ENCODE results near the gene DYSF. TPM values are rescaled to one million over a fixed set of nuclear protein-coding genes. Genes with fewer than 3 reads are reported as not detected.

The DYSF gene
- total RNA-seq, 1 donor from 2014 or later: 0.13 TPM

- Mint-ChIP-seq H3K27ac (no peak overlapping the region), H3K9me3 (no peaks in the 10 kb centered on the region), H3K27me3 (peaks cover 13% of the 10 kb centered on the region), H3K4me3 (no peak overlapping the region), H3K4me1 (no peaks in the 10 kb centered on the region), H3K36me3 (ENCODE audit: low read depth) (no peaks in the 10 kb centered on the region)
- TF ChIP-seq CTCF (IDR thresholded peaks at IDR 0.05): no peak
- ChIA-PET CTCF (no interaction called here), POLR2A (no interaction called here)
- no peak for ATAC-seq (ENCODE audit: low read depth)
- DNase-seq: no peak
- intact Hi-C loops (cut with micrococcal nuclease): no loop called here
Observed at GRCh38 chr2:71605781-71606241, 152.4 kb downstream of the DYSF start.

GRCh38 chr2:71606244-71606643 is 152.9 kb downstream of the DYSF start:
- Mint-ChIP-seq H3K27ac (no peak overlapping the region), H3K4me1 (no peaks in the 10 kb centered on the region), H3K27me3 (peaks cover 13% of the 10 kb centered on the region), H3K36me3 (ENCODE audit: low read depth) (no peaks in the 10 kb centered on the region), H3K4me3 (no peak overlapping the region), H3K9me3 (no peaks in the 10 kb centered on the region)
- intact Hi-C loops (cut with micrococcal nuclease): no loop called here
- POLR2A ChIA-PET: no interaction called here
- no peak for ATAC-seq (ENCODE audit: low read depth)
- CTCF ChIA-PET: no interaction called here
- TF ChIP-seq CTCF (IDR thresholded peaks at IDR 0.05): no peak
- DNase-seq: peak; percentile 4

- ATAC-seq (ENCODE audit: low read depth) (no peak), DNase-seq (no peak)
- Mint-ChIP-seq H3K4me1 (no peaks in the 10 kb centered on the region), H3K27me3 (peaks cover 13% of the 10 kb centered on the region), H3K4me3 (no peak overlapping the region), H3K27ac (no peak overlapping the region), H3K9me3 (no peaks in the 10 kb centered on the region), H3K36me3 (ENCODE audit: low read depth) (no peaks in the 10 kb centered on the region)
- intact Hi-C loops (cut with micrococcal nuclease): no loop called here
- no peak for TF ChIP-seq CTCF (IDR thresholded peaks at IDR 0.05)
- ChIA-PET CTCF (no interaction called here), POLR2A (no interaction called here)
Observed at GRCh38 chr2:71607151-71607889, 154.0 kb downstream of the DYSF start.

- TF ChIP-seq CTCF (IDR thresholded peaks at IDR 0.05): no peak
- H3K9me3 Mint-ChIP-seq: no peaks in the 10 kb centered on the region
- H3K27ac Mint-ChIP-seq: no peak overlapping the region
- no peak overlapping the region for H3K4me3 Mint-ChIP-seq
- intact Hi-C loops (cut with micrococcal nuclease): no loop called here
- POLR2A ChIA-PET: no interaction called here
- ATAC-seq (ENCODE audit: low read depth) (no peak), DNase-seq (no peak)
- CTCF ChIA-PET: no interaction called here
- no peaks in the 10 kb centered on the region for H3K36me3 Mint-ChIP-seq (ENCODE audit: low read depth)
- H3K4me1 Mint-ChIP-seq: no peaks in the 10 kb centered on the region
- H3K27me3 Mint-ChIP-seq: peaks cover 12% of the 10 kb centered on the region
Observed at GRCh38 chr2:71608034-71608433, 154.7 kb downstream of the DYSF start.

GRCh38 chr2:71608441-71608840 is 155.1 kb downstream of the DYSF start:
- no peak for TF ChIP-seq CTCF (IDR thresholded peaks at IDR 0.05)
- intact Hi-C loops (cut with micrococcal nuclease): no loop called here
- DNase-seq (peak; percentile 2), ATAC-seq (ENCODE audit: low read depth) (no peak)
- no peaks in the 10 kb centered on the region for H3K4me1 Mint-ChIP-seq
- no peak overlapping the region for H3K27ac Mint-ChIP-seq
- no peak overlapping the region for H3K4me3 Mint-ChIP-seq
- no peaks in the 10 kb centered on the region for H3K9me3 Mint-ChIP-seq
- ChIA-PET CTCF (no interaction called here), POLR2A (no interaction called here)
- peaks cover 10% of the 10 kb centered on the region for H3K27me3 Mint-ChIP-seq
- no peaks in the 10 kb centered on the region for H3K36me3 Mint-ChIP-seq (ENCODE audit: low read depth)
